Adrenal gland (tissue), 5 donors: ENCODE results near the gene ACSL4.

Experiments
- POLR2A ChIP-seq, 2 donors: fragments of 450-650 bp; IDR thresholded peaks; one replicate each; pipeline ENCODE4 v1.6.1; 2017; ENCODE audit warnings: antibody characterized with exemption in 2 of 2, mild to moderate bottlenecking in 2 of 2, moderate library complexity in 1 of 2
- TF ChIP-seq, protein P1 (sequence below), 6 experiments: fragments of 450-650 bp in 4 of 6; fragments of 200-600 bp in 2 of 6; sonication (generic) in 1 of 6; IDR thresholded peaks; 1 replicate in 5 of 6; 2 replicates in 1 of 6; pipeline versions ENCODE4 v1.5.1 to v1.8.0; 2016 to 2021; ENCODE audit warnings: antibody characterized with exemption in 6 of 6, mild to moderate bottlenecking in 2 of 6, moderate library complexity in 1 of 6
- donor health status: DM: no; HTN: no; CAD: no.

DNA sequence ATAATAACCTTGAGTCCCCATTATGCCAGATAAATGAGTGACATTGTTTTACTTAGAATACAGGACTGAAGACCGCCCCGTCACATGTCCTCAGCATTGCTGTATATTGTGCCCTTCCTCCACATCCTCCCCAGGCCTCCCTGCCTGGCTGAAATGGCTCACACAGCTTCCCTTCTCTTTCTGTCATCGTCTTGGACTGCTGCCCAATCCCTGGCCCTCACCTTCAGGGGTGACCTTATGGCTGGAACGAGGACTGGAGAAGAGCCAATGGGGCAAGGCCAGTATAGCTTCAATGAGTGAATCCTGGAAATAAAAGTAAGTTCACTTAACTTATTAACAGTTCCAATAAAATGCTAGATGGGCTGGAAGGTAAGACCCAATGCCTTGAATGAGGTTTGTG is 110.8 kb downstream of the ACSL4 start:
- TF ChIP-seq, protein P1, sequence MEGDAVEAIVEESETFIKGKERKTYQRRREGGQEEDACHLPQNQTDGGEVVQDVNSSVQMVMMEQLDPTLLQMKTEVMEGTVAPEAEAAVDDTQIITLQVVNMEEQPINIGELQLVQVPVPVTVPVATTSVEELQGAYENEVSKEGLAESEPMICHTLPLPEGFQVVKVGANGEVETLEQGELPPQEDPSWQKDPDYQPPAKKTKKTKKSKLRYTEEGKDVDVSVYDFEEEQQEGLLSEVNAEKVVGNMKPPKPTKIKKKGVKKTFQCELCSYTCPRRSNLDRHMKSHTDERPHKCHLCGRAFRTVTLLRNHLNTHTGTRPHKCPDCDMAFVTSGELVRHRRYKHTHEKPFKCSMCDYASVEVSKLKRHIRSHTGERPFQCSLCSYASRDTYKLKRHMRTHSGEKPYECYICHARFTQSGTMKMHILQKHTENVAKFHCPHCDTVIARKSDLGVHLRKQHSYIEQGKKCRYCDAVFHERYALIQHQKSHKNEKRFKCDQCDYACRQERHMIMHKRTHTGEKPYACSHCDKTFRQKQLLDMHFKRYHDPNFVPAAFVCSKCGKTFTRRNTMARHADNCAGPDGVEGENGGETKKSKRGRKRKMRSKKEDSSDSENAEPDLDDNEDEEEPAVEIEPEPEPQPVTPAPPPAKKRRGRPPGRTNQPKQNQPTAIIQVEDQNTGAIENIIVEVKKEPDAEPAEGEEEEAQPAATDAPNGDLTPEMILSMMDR (IDR thresholded peaks at IDR 0.05) = no peak
- TF ChIP-seq POLR2A (IDR thresholded peaks at IDR 0.05) = no peak
